PC-3 (cell line): ENCODE results near the gene NR1H4. TPM values are rescaled to one million over a fixed set of nuclear protein-coding genes. Genes with fewer than 3 reads are reported as not detected.

Experiments used
- ATAC-seq: fragments of 200-7000 bp; cut with Tn5 transposase; 2 replicates; pipeline ENCODE4 v1.9.1; 2020; ENCODE audit warnings: mild to moderate bottlenecking, moderate library complexity
- BruUV-seq: library from RNA; stranded (reverse); fragments of 400-500 nt; replicated peaks from 2 replicates; lab custom pipeline; 2021; lab: Mats Ljungman, UMichigan
- CTCF ChIA-PET: fragments of 300-600 bp; sonication (Branson Sonifier 250); formaldehyde crosslinking; loops from one replicate; lab custom pipeline; 2022; ENCODE audit warnings: antibody characterized with exemption; lab: Charles Lee
- POLR2A ChIA-PET: fragments of 300-600 bp; sonication (Branson Sonifier 250); formaldehyde crosslinking; loops from one replicate; lab custom pipeline; 2022; ENCODE audit warnings: antibody characterized with exemption; ENCODE audit not compliant: unreplicated experiment; lab: Charles Lee
- DNase-seq: peaks from one replicate; pipeline ENCODE4 v3.0.0-alpha.2; 2015
- H2AFZ ChIP-seq: fragments of 300-600 bp; sonication (generic); 2 replicates; pipeline ENCODE4 v1.6.0; 2016; ENCODE audit warnings: antibody characterized with exemption, low read length
- H3F3A ChIP-seq: fragments of 300-600 bp; sonication (generic); one replicate; pipeline ENCODE4 v1.6.0; 2017; ENCODE audit warnings: antibody characterized with exemption, low read length, control low read depth, mild to moderate bottlenecking; ENCODE audit not compliant: unreplicated experiment
- H3K27ac ChIP-seq: fragments of 300-600 bp; sonication (generic); 2 replicates; pipeline ENCODE4 v1.5.1; 2016; ENCODE audit warnings: mild to moderate bottlenecking, low read length
- H3K27me3 ChIP-seq: fragments of 300-600 bp; sonication (generic); 2 replicates; pipeline ENCODE4 v1.6.1; 2016; ENCODE audit warnings: low read length, mixed read lengths
- H3K36me3 ChIP-seq: fragments of 300-600 bp; sonication (generic); 2 replicates; pipeline ENCODE4 v1.6.1; 2016; ENCODE audit warnings: low read depth, mixed run types, low read length, mixed read lengths
- H3K4me1 ChIP-seq: fragments of 300-600 bp; sonication (generic); 2 replicates; pipeline ENCODE4 v1.5.1; 2016; ENCODE audit warnings: low read length; ENCODE audit not compliant: insufficient read depth
- H3K4me2 ChIP-seq: fragments of 300-600 bp; sonication (generic); 2 replicates; pipeline ENCODE4 v1.6.0; 2016; ENCODE audit warnings: low read length
- H3K4me3 ChIP-seq: fragments of 300-600 bp; sonication (generic); 2 replicates; pipeline ENCODE4 v1.5.1; 2016; ENCODE audit warnings: mild to moderate bottlenecking, low read length, mixed read lengths
- H3K79me2 ChIP-seq: fragments of 300-600 bp; sonication (generic); 2 replicates; pipeline ENCODE4 v1.6.1; 2017; ENCODE audit warnings: low read length, mixed read lengths
- H3K9ac ChIP-seq: fragments of 300-600 bp; sonication (generic); 2 replicates; pipeline ENCODE4 v1.6.0; 2016; ENCODE audit warnings: mild to moderate bottlenecking, low read length
- H3K9me2 ChIP-seq: fragments of 300-600 bp; sonication (generic); replicated peaks from 2 replicates; pipeline ENCODE4 v1.6.1; 2016; ENCODE audit warnings: mixed run types, low read length, mixed read lengths
- H3K9me3 ChIP-seq: fragments of 300-600 bp; sonication (generic); 2 replicates; pipeline ENCODE4 v1.6.1; 2016; ENCODE audit warnings: low read length, mixed read lengths
- H4K20me1 ChIP-seq: fragments of 300-600 bp; sonication (generic); 2 replicates; pipeline ENCODE4 v1.6.1; 2016; ENCODE audit warnings: low read length, mixed read lengths
- EZH2 ChIP-seq: fragments of 300-600 bp; sonication (generic); IDR thresholded peaks from one replicate; pipeline ENCODE4 v1.6.1; 2017; ENCODE audit warnings: antibody characterized with exemption, mild to moderate bottlenecking, low read length; ENCODE audit not compliant: unreplicated experiment
- EZH2phosphoT487 ChIP-seq: fragments of 300-600 bp; sonication (generic); IDR thresholded peaks from 2 replicates; pipeline ENCODE4 v1.6.1; 2018; ENCODE audit warnings: mild to moderate bottlenecking, antibody characterized with exemption, low read length, borderline replicate concordance
- intact Hi-C: fragments of 100-400 bp; cut with micrococcal nuclease; formaldehyde crosslinking; loops from 2 replicates; pipeline ENCODE4 v1.9.0; 2023
- total RNA-seq: library from RNA; depleted of rRNA; stranded (reverse); fragments of >200 nt; gene quantifications from 2 replicates; pipeline ENCODE4 v1.2.3, GENCODE V29; 2014
- TF ChIP-seq, protein P1 (sequence below): fragments of 300-600 bp; sonication (generic); conservative IDR thresholded peaks from 2 replicates; pipeline ENCODE4 v1.5.1; 2017; ENCODE audit warnings: antibody characterized with exemption, low read depth, mild to moderate bottlenecking, low read length

NR1H4 gene
- total RNA-seq, 1 experiment from 2014 or later, result not detected

DNA sequence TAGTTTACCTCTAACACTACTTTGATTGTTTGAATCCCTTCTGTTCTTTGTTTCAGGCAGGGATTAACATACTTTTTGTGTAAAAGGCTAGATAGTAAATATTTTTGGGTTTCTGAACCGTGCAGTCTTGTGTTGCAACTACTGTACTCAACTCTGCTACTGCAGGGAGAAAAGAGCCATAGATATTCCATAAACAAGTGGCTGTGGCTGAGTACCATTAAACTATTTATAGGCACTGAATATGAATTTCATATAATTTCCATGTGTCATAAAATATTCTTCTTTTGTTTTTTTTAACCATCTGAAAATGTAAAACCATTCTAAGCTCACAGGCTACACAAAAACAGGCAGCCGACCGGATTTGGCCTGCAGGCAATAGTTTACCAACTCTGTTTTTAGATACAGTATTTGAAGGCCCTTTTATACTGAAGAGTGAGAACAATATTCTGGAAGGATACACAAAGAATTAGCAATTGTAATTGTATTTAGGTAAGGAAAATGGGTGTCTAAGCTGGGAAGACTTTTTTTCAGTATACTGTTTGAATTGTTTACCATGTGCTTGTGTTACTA is 15.7 kb downstream of the NR1H4 start:
- Histone ChIP-seq H3K9ac (no peak overlapping the region), H3F3A (no peaks in the 10 kb centered on the region), H3K4me2 (no peak overlapping the region), H3K9me3 (no peaks in the 10 kb centered on the region), H3K4me3 (no peak overlapping the region), H3K27ac (no peak overlapping the region), H2AFZ (no peak overlapping the region), H3K27me3 (peaks cover 74% of the 10 kb centered on the region), H3K4me1 (no peaks in the 10 kb centered on the region), H4K20me1 (no peaks in the 10 kb centered on the region), H3K36me3 (no peaks in the 10 kb centered on the region), H3K9me2 (no peaks in the 10 kb centered on the region), H3K79me2 (no peaks in the 10 kb centered on the region)
- TF ChIP-seq EZH2 (no peak), EZH2phosphoT487 (no peak)
- TF ChIP-seq, protein P1, sequence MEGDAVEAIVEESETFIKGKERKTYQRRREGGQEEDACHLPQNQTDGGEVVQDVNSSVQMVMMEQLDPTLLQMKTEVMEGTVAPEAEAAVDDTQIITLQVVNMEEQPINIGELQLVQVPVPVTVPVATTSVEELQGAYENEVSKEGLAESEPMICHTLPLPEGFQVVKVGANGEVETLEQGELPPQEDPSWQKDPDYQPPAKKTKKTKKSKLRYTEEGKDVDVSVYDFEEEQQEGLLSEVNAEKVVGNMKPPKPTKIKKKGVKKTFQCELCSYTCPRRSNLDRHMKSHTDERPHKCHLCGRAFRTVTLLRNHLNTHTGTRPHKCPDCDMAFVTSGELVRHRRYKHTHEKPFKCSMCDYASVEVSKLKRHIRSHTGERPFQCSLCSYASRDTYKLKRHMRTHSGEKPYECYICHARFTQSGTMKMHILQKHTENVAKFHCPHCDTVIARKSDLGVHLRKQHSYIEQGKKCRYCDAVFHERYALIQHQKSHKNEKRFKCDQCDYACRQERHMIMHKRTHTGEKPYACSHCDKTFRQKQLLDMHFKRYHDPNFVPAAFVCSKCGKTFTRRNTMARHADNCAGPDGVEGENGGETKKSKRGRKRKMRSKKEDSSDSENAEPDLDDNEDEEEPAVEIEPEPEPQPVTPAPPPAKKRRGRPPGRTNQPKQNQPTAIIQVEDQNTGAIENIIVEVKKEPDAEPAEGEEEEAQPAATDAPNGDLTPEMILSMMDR, result no peak
- ChIA-PET CTCF (no interaction called here), POLR2A (no interaction called here)
- intact Hi-C loops, result no loop called here
- ATAC-seq (no peak), DNase-seq (no peak)
- BruUV-seq, result no TSS peak

DNA sequence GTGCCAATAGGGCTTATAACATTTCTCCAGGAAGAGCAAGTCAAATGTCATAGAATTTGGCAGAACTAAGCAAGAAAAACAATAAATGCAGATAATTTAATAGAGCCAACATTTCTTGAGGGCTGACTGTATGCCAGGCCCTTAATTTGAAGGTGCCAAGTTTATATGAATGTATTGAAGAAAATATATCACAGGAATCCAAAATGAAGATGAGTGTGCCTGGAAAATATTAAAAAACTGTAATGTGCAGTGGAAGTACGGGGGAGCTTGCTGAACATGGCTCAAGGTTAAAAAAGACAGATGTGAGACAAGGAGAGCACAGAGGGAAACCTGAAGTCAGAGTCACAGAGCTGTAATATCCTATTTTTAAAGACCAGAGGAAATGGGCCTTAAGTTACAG is 16.4 kb downstream of the NR1H4 start:
- Histone ChIP-seq H3K79me2 (no peaks in the 10 kb centered on the region), H3K36me3 (no peaks in the 10 kb centered on the region), H3K4me2 (no peak overlapping the region), H3K27ac (no peak overlapping the region), H3K27me3 (peaks cover 75% of the 10 kb centered on the region), H3F3A (no peaks in the 10 kb centered on the region), H3K9ac (no peak overlapping the region), H2AFZ (no peak overlapping the region), H4K20me1 (no peaks in the 10 kb centered on the region), H3K4me3 (no peak overlapping the region), H3K4me1 (no peaks in the 10 kb centered on the region), H3K9me3 (no peaks in the 10 kb centered on the region), H3K9me2 (no peaks in the 10 kb centered on the region)
- CTCF ChIA-PET, result no interaction called here
- DNase-seq (no peak), ATAC-seq (no peak)
- intact Hi-C loops, result no loop called here
- POLR2A ChIA-PET, result no interaction called here
- TF ChIP-seq EZH2phosphoT487 (no peak), EZH2 (no peak)
- TF ChIP-seq, protein P1, result no peak
- no TSS peak for BruUV-seq

DNA sequence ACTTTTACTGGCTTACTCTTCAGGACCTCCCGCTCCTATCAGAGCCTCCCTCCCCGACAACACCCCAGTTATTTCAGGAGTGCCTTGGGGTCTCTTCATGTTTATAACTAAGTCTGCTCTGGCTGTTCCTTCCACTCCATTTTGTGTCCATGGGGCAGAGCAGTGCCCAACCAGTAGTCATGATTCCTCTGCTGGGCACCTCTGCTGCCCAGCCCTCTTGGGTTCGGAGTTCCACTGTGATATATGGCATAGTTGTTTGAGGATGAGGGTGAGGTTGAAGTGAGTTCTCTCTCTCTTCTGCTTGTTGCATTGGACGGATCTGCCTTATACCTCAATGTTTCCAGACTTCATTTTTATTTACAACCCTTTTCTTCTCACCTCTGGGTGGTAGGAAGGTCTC is 17.4 kb downstream of the NR1H4 start:
- Histone ChIP-seq H3K79me2 (no peaks in the 10 kb centered on the region), H3K36me3 (no peaks in the 10 kb centered on the region), H4K20me1 (no peaks in the 10 kb centered on the region), H3K27me3 (peaks cover 72% of the 10 kb centered on the region), H3K9ac (no peak overlapping the region), H3K4me2 (no peak overlapping the region), H3K4me3 (no peak overlapping the region), H3K9me3 (no peaks in the 10 kb centered on the region), H3K4me1 (no peaks in the 10 kb centered on the region), H2AFZ (no peak overlapping the region), H3K27ac (no peak overlapping the region), H3F3A (no peaks in the 10 kb centered on the region), H3K9me2 (no peaks in the 10 kb centered on the region)
- POLR2A ChIA-PET, result no interaction called here
- intact Hi-C loops, result no loop called here
- ATAC-seq (no peak), DNase-seq (no peak)
- TF ChIP-seq EZH2phosphoT487, result no peak
- TF ChIP-seq, protein P1, result no peak
- TF ChIP-seq EZH2, result no peak
- CTCF ChIA-PET, result no interaction called here
- BruUV-seq, result no TSS peak
